NCI-H82 treated with DMSO at 0.1 percent for 48 hours (cell line): ENCODE measurements around the gene SEMA3B.

Source experiments
- DNase-seq: peaks from one replicate; lab custom pipeline; 2025; ENCODE audit not compliant: unreplicated experiment; lab: John Stamatoyannopoulos, UW

The SEMA3B gene

DNA sequence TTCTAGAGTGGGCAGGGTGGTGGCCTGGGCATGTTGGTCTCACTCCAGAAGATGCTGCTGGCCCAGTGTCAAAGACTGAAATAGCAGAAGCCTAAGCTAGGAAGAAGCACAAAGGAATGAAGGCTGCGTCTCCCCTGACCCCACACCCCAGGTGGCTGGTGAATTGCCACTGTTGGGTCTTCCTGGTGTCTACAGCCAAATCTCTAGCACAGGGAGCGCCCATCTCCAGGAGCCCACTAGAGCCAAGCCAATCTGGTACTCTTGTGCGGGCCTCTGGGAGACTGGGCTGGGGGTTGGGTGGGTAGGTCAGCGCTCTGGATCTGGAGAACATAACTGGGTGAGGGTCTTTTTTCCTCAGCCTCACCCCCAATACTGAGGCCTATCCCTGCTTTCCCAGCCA, 58.2 kb downstream of the SEMA3B start:
- DNase-seq = no peak
